Caco-2 (cell line): Measurements from ENCODE around the gene PPP2R3B. TPM values are rescaled to one million over a fixed set of nuclear protein-coding genes. Genes with fewer than 3 reads are reported as not detected.
A peak's percentile ranks its signal among the peaks of the same experiment; 100 is the strongest.
"Not testable (repeated sequence)": the region's sequence is repeated elsewhere in the genome, so short reads cannot be mapped to it uniquely, and the experiment has no call there.

Experiments used
- BruUV-seq: library from RNA; stranded (reverse); fragments of 400-500 nt; replicated peaks from 2 replicates; lab custom pipeline; 2021; lab: Mats Ljungman, UMichigan
- CTCF ChIA-PET: fragments of 300-600 bp; sonication (Branson Sonifier 250); formaldehyde crosslinking; loops from one replicate; lab custom pipeline; 2022; ENCODE audit warnings: antibody characterized with exemption; lab: Charles Lee
- POLR2A ChIA-PET: fragments of 300-600 bp; sonication (Branson Sonifier 250); formaldehyde crosslinking; loops from one replicate; lab custom pipeline; 2022; ENCODE audit warnings: antibody characterized with exemption; lab: Charles Lee
- DNase-seq, 2 experiments: peaks; one replicate each; pipeline versions ENCODE4 v3.0.0 to v3.0.0-alpha.2; 2020 to 2022
- H3K27me3 ChIP-seq: replicated peaks from 2 replicates; pipeline ENCODE4 v1.6.0; 2011; ENCODE audit warnings: low read length; ENCODE audit not compliant: control insufficient read depth, insufficient read depth
- H3K36me3 ChIP-seq: 2 replicates; pipeline ENCODE4 v1.5.1; 2011; ENCODE audit warnings: low read length; ENCODE audit not compliant: control insufficient read depth, insufficient read depth
- H3K4me1 ChIP-seq: fragments of 250-450 bp; sonication (Bioruptor Pico); 2 replicates; pipeline ENCODE4 v1.5.1; 2020; ENCODE audit warnings: mild to moderate bottlenecking
- H3K4me3 ChIP-seq: 2 replicates; pipeline ENCODE4 v1.5.1; 2011; ENCODE audit warnings: low read depth, mild to moderate bottlenecking, control low read depth, low read length
- H3K9me3 ChIP-seq: fragments of 250-450 bp; sonication (Bioruptor Pico); 2 replicates; pipeline ENCODE4 v1.5.1; 2020; ENCODE audit warnings: mild to moderate bottlenecking, moderate library complexity
- H3K27ac Mint-ChIP-seq: one replicate; pipeline ENCODE4 v1.8.0; 2022; ENCODE audit warnings: mixed read lengths; ENCODE audit not compliant: unreplicated experiment
- H3K27me3 Mint-ChIP-seq: one replicate; pipeline ENCODE4 v1.8.0; 2022; ENCODE audit warnings: mixed read lengths; ENCODE audit not compliant: insufficient read depth, unreplicated experiment
- H3K36me3 Mint-ChIP-seq: one replicate; pipeline ENCODE4 v1.8.0; 2022; ENCODE audit warnings: mild to moderate bottlenecking, mixed read lengths; ENCODE audit not compliant: insufficient read depth, unreplicated experiment
- H3K4me1 Mint-ChIP-seq: one replicate; pipeline ENCODE4 v1.8.0; 2022; ENCODE audit warnings: low read depth, mixed read lengths; ENCODE audit not compliant: unreplicated experiment
- H3K4me3 Mint-ChIP-seq: one replicate; pipeline ENCODE4 v1.8.0; 2022; ENCODE audit warnings: mild to moderate bottlenecking, moderate library complexity, mixed read lengths; ENCODE audit not compliant: unreplicated experiment
- H3K9me3 Mint-ChIP-seq: one replicate; pipeline ENCODE4 v1.8.0; 2022; ENCODE audit warnings: mixed read lengths; ENCODE audit not compliant: unreplicated experiment
- CTCF ChIP-seq, 2 experiments: fragments of 200-600 bp in 1 of 2; IDR thresholded peaks; 1 replicate in 1 of 2; 2 replicates in 1 of 2; pipeline versions ENCODE4 v1.5.1 to v1.8.0; 2011 to 2022; ENCODE audit warnings: antibody characterized with exemption in 1 of 2, control low read depth in 1 of 2, inconsistent platforms in 1 of 2, low read depth in 1 of 2, low read length in 1 of 2, mild to moderate bottlenecking in 1 of 2, moderate library complexity in 1 of 2; ENCODE audit not compliant: insufficient read depth in 1 of 2, severe bottlenecking in 1 of 2, unreplicated experiment in 1 of 2
- intact Hi-C: fragments of 100-400 bp; cut with micrococcal nuclease; formaldehyde crosslinking; loops from one replicate; pipeline ENCODE4 v1.10.0; 2022; ENCODE audit not compliant: unreplicated experiment
- total RNA-seq: library from RNA; stranded (reverse); gene quantifications from 2 replicates; pipeline ENCODE4 v1.2.3, GENCODE V29; 2022

The PPP2R3B gene
- total RNA-seq, 1 experiment from 2014 or later: 71.3 TPM

- ChIA-PET POLR2A (no interaction called here), CTCF (no interaction called here)
- intact Hi-C loops: loop anchor here (2.0 kb wide), 2 partner anchors 15 to 69 kb away; partner anchors contain the start of gene GTPBP6
- TF ChIP-seq CTCF (IDR thresholded peaks at IDR 0.05; ENCODE audit: insufficient read depth in 1 of 2, low read depth in 1 of 2, low read length in 1 of 2, severe bottlenecking in 1 of 2, unreplicated experiment in 1 of 2): no peak
- no peaks in the 10 kb centered on the region for H3K36me3 ChIP-seq
- Mint-ChIP-seq H3K4me3 (peak overlapping the region; percentile 96), H3K27me3 (no peaks in the 10 kb centered on the region), H3K36me3 (peaks cover 12% of the 10 kb centered on the region), H3K4me1 (no peaks in the 10 kb centered on the region), H3K27ac (peak overlapping the region; percentile 100), H3K9me3 (no peaks in the 10 kb centered on the region)
- H3K4me1 ChIP-seq: no peaks in the 10 kb centered on the region
- no peaks in the 10 kb centered on the region for H3K27me3 ChIP-seq
- BruUV-seq: no TSS peak
- DNase-seq: no peak
- peak overlapping the region; percentile 99 for H3K4me3 ChIP-seq
- H3K9me3 ChIP-seq: no peaks in the 10 kb centered on the region
Measured at GRCh38 chrX:387729-388128, 1.0 kb upstream of the PPP2R3B start.

- TF ChIP-seq CTCF (IDR thresholded peaks at IDR 0.05; ENCODE audit: insufficient read depth in 1 of 2, low read depth in 1 of 2, low read length in 1 of 2, severe bottlenecking in 1 of 2, unreplicated experiment in 1 of 2): no peak
- Histone ChIP-seq H3K9me3 (no peaks in the 10 kb centered on the region), H3K36me3 (no peaks in the 10 kb centered on the region), H3K27me3 (no peaks in the 10 kb centered on the region), H3K4me1 (no peaks in the 10 kb centered on the region), H3K4me3 (peak overlapping the region; percentile 99)
- ChIA-PET CTCF (no interaction called here), POLR2A (no interaction called here)
- Mint-ChIP-seq H3K4me1 (no peaks in the 10 kb centered on the region), H3K9me3 (no peaks in the 10 kb centered on the region), H3K36me3 (peaks cover 12% of the 10 kb centered on the region), H3K4me3 (peak overlapping the region; percentile 54), H3K27me3 (no peaks in the 10 kb centered on the region), H3K27ac (peak overlapping the region; percentile 100)
- no peak for DNase-seq
- BruUV-seq: no TSS peak
- intact Hi-C loops: loop anchor here (2.0 kb wide), 2 partner anchors 14 to 68 kb away; partner anchors contain the start of gene GTPBP6
Measured at GRCh38 chrX:386239-386767, 404 bp downstream of the PPP2R3B start.

- H3K9me3 Mint-ChIP-seq, DNase-seq, POLR2A ChIA-PET, H3K4me1 Mint-ChIP-seq, H3K27me3 ChIP-seq, H3K36me3 ChIP-seq, H3K9me3 ChIP-seq, H3K27ac Mint-ChIP-seq, H3K4me1 ChIP-seq, CTCF ChIA-PET, H3K27me3 Mint-ChIP-seq: not testable (repeated sequence)
- Mint-ChIP-seq H3K36me3 (peaks cover 12% of the 10 kb centered on the region), H3K4me3 (peak overlapping the region; percentile 54)
- H3K4me3 ChIP-seq: peak overlapping the region; percentile 99
- intact Hi-C loops: loop anchor here (2.0 kb wide), 2 partner anchors 13 to 67 kb away; partner anchors contain the start of gene GTPBP6
- TSS peak; percentile 58 for BruUV-seq
Measured at GRCh38 chrX:385736-386135, 971 bp downstream of the PPP2R3B start.
